GM21737 (cell line): ENCODE data around the gene OR52I1.

ENCODE experiments used
- ATAC-seq: cut with Tn5 transposase; IDR thresholded peaks from one replicate; pipeline ENCODE4 v1.9.1; 2021; ENCODE audit warnings: mild to moderate bottlenecking, moderate library complexity; ENCODE audit not compliant: unreplicated experiment

OR52I1 gene, protein sequence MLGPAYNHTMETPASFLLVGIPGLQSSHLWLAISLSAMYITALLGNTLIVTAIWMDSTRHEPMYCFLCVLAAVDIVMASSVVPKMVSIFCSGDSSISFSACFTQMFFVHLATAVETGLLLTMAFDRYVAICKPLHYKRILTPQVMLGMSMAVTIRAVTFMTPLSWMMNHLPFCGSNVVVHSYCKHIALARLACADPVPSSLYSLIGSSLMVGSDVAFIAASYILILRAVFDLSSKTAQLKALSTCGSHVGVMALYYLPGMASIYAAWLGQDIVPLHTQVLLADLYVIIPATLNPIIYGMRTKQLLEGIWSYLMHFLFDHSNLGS

DNA sequence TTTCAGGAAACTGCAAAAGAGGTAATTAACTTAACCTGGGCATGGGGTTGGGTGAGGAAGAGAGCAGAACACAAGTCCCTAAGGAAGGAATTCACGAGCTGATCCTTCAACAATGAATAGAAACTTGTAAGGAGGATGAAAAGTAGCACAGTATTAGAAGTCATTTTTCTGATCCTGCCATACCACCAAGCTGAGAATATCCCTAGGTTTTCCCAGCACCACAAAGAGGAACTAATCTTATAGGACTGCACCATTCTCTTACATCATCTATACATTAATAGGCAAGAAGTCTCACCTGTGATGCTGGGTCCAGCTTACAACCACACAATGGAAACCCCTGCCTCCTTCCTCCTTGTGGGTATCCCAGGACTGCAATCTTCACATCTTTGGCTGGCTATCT is at the start of gene OR52I1:
TSS of gene OR52I1 (plus strand) at position 301 of the 400 bp plus-strand sequence. CDS start at position 301, 0 bp downstream.
- no peak for ATAC-seq

DNA sequence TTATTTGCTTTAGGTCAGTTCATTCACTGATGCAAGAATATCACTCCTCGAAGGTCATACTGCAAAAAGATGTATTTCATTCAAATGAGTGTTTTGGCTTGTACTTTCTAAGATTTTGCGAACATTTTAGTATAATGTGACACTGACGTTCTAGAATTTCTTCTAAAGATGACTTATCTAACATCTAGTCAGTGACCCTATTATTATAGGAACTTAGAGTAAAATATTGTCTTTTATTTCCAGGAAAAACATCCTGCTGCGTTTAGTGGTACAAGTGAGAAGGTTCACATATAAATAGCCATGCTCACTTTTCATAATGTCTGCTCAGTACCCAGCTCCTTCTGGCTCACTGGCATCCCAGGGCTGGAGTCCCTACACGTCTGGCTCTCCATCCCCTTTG is 48.9 kb upstream of the OR52I1 start, which contains the start of gene OR52M1:
TSS of gene OR52M1 (plus strand) at position 301 of the 400 bp plus-strand sequence. CDS start at position 301, 0 bp downstream.
- ATAC-seq, result no peak

DNA sequence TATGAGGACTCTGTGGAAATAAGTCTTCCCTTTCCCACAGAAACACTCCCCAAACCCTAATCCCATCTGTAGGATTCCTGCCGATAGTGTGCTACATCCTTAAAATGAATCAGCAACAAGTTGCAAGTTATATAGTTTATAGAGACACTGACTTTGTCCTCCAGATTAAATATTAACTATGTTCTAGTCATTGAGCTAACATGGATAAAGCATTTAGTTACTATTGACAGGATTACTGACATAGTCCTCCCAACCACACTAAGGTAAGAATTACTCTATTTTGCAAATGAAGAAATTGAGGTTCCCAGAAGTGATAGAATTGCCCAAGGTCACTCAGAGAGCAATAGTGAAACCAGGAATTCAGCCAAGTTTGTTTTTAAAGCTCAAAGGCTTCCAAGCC is 47.0 kb upstream of the OR52I1 start:
- no peak for ATAC-seq

DNA sequence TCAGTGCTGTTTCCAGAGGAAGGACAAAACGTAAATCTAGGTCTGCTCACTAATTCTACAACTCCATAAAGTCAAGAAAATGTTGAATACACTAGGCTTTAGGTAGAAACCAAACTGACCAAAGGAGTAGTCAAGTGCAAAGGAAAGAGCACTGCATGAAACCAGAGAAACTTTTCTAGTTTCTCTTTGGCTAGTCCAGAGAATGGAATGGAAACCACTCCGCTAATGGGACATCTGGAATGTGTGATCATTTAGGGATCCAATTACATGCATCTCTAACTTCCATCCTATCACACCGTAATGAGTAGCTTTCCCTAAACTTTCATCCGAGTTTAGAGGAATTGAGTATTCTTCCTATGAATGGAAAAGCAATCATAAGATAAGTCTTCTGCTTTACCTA is 46.4 kb upstream of the OR52I1 start:
- ATAC-seq, result no peak

DNA sequence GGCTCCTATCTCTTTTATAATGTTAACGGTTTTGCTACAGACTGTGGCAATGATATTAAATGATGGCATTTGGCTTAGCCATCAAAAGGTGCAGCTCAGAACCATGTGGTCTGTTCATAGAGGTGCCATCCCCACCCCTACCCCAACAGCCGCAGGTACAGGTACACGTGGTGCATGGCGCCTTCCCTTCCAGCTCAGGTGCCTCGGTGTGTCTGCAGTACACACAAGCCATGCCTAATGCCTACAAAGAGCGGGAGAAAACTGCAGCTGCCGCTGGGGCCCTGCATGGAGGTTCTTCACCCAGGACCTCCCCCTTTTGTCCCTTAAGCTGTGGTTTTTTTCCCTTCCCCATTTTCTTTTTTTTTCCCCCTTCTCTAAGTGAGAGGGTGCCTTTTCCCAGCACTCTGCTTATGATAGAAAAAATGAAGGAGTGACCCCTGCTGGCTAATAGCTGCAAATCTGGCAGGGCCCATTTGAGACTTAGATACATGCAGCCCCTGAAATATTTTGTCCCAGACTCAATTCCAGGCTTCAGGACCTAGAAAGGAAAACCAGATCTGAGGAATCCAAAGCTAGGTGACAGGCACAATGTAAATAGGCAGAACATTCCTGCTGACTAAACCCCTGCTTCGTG is 42.4 kb upstream of the OR52I1 start:
- no peak for ATAC-seq

DNA sequence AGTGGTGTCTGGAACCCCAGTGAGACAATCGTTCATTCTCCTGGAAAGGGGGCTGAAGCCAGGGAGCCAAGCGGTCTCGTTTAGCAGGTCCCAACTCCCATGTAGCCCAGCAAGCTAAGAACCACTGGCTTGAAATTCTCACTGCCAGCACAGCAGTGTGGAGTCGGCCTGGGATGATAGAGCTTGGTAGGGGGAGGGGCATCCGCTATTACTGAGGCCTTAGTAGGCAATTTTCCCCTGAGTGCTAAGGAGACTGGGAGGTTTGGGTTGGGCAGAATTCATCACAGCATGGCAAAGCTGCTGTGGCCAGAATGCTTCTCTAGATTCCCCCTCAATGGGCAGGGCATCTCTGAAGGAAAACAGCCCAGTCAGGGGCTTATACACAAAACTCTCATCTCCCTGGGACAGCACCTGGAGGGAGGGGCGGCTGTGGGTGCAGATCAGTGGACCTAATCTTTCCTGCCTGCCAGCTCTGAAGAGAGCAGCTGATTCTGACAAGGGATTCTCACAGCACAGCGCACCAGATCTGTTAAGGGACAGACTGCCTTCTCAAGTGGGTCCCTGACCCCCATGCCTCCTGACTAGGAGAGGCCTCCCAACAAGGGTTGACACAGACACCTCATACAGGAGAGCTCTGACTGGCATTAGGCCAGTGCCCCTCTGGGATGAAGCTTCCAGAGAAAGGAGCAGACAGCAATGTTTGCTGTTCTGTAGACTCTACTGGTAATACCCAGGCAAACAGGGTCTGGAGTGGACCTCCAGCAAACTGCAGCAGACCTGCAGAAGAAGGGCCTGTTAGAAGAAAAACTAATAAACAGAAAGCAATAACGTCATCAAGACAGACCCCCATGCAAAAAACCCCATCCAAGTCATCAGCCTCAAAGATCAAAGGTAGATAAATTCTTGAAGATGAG is 34.1 kb upstream of the OR52I1 start:
- ATAC-seq, result no peak

DNA sequence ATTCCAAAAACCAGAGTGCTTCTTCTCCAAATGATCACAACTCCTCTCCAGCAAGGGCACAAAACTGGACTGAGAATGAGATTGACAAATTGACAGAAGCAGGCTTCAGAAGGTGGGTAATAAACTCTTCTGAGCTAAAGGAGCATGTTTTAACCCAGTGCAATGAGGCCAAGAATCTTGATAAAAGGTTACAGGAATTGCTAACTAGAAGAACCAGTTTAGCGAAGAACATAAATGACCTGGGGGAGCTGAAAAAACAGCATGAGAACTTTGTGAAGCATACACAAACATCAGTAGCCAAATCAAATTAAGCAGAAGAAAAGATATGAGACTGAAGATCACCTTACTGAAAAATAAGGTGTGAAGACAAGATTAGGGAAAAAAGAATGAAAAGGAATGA is 33.4 kb upstream of the OR52I1 start:
- ATAC-seq, result no peak

DNA sequence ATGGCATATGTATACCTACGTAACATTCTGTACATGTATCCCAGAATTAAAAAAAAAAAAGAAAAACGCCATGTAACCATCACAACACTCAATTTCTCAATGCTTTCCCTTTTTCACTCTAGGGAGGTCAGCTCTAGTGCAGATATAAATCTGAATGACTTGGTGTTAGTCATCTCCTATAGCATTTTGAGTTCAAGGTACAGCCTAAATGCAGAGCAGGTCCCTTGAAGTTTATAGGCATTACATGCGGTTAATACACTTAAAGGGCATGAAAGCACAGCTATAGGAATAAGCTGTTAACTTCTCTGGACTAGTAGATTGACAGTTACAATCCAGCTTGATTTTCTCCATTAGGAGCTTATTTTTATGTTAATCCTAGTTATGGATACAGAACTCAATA is 28.5 kb upstream of the OR52I1 start:
- no peak for ATAC-seq

DNA sequence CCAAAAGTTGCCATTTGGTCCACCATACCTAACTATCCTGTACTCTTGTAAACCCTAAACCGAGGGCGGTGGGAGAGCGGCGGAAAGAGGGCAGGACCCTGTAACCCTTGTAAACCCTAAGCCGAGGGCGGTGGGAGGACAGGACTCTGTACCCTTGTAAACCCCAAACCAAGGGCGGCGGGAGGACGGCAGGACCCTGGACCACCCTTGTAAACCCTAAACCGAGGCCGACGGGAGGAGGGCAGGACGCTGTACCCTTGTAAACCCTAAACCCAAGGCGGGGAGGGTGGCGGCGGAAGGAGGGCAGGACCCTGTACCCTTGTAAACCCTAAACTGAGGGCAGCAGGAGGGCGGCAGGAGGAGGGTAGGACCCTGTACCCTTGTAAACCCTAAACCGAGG is 24.8 kb upstream of the OR52I1 start:
- no peak for ATAC-seq

DNA sequence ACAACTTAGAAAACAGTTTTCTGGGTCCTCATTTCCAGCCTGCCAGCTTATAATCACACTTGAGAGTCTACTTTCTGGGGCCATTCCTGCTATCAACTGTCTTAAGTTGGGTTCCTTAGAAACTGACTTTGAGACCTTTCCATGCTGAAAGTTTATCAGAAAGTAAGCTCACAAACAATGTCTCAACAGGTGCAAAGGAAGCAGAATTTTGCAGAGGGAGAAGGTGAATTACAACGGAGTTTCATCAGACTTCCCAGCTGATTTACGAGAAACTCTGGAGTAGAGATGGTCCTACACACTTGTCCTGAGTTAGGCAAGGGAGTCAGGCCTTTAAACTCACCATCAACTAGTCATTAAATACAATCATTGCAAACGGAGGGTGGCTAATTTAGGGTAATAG is 17.0 kb upstream of the OR52I1 start:
- ATAC-seq, result no peak

DNA sequence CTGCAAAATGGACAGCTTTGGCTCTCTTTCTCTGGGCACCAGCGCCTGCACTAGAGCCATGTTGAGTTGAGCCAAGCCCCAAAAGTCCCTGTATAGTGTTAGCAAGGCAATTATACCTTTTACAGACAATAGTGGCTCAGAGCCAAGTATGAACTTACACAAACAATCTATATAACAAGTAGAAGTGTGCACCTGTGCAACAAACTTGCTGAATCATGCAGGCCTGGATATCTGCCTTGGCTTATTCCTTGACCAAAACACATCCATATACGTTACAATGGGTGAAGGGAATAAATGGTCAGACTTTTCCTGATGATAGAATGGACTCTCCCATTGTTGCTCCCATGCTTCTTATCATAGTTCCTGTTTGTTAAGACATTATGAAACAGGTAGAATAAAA is 16.1 kb upstream of the OR52I1 start:
- no peak for ATAC-seq

DNA sequence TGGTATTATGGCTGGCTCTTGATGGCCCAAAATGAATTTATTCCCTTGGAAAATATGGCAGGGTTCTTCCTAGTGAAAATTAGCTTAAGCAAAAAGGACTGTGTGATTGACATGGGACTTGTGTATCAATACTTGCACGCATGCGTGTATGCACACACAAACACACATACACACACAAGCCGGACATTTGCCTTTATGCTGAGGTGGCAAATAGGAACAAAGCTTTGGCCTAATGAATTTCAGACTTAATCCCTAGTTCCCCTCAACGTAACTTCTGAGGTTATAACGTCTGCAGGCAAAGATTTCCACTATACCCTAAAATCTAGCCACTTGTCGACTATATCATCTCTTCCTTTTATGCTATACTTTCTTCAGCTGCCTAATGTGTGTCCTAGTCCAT is 15.2 kb upstream of the OR52I1 start:
- ATAC-seq, result no peak

DNA sequence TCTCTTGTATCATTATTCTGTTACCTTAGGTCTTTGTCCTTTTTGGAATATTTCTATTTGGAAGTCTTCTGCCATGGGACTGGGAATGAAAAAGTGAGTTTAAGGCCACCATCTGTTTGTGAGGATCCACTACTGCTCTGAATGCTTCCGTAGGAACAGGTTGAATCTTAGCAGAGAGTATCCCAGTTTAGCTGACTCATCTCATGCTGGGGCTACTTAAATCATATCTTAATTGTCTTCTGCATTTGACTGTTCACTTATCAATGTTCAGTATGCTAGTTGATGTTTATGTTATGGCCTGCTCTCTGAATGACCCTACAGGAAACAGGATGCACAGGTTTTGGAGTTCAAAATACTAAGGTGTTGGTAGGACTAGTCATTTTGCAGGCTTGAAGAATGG is 13.7 kb upstream of the OR52I1 start:
- ATAC-seq, result no peak

DNA sequence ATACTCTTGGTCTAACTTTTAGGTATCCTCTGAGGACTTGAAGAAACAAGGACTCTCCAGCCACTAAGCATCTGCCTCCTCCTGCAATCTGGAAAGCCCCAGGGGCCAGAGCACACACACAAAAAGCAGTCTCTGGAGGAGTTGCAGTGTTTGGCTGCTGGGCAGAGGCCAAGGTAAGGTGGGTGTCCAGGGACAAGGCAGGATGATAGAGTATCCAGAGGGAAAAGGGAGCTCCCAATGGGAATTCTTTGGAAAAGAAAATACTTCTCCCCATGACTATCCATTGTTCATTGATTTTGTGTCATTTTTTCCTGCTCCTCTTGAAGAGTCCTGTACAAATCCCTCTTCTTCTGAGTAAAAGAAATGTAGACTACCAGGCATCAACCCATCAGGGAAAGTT is 12.4 kb upstream of the OR52I1 start, which contains the start of gene OR52I2:
TSS of gene OR52I2 (plus strand) at position 301 of the 400 bp plus-strand sequence.
- ATAC-seq, result no peak

DNA sequence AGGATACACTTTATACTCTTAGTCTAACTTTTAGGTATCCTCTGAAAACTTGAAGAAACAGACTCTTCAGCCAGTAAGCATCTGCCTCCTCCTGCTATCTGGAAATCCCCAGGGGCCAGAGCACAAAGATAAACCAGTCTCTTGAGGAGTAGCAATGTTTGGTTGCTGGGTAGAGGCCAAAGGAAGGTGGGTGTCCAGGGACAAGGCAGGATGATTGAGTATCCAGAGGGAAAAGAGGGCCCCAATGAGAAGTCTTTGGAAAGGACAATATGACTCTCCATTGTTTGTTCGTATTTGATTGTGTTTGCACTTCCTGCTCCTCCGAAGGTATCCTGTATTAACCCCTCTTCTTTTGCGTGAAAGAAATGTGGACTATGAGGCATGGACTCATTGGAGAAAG is 4.8 kb upstream of the OR52I1 start:
- ATAC-seq, result no peak

DNA sequence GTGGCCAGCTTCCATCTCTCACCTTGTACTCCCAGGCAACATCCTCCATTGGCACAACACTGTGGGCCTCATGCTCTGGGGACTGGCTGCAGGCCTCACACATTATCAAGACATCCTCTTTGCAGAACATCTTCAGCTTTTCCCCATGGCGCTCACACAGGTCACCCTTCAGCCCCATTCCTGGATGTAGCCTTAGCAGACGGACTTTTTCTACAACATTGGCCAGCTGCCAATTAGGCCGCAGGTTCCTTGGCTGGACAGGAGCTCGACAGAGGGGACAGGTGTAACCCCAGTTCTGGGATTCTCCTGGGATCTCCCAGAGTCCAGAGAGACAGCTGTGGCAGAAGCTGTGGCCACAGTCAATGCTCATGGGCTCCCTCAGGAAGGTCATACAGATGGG is 11.2 kb downstream of the OR52I1 start:
- no peak for ATAC-seq

DNA sequence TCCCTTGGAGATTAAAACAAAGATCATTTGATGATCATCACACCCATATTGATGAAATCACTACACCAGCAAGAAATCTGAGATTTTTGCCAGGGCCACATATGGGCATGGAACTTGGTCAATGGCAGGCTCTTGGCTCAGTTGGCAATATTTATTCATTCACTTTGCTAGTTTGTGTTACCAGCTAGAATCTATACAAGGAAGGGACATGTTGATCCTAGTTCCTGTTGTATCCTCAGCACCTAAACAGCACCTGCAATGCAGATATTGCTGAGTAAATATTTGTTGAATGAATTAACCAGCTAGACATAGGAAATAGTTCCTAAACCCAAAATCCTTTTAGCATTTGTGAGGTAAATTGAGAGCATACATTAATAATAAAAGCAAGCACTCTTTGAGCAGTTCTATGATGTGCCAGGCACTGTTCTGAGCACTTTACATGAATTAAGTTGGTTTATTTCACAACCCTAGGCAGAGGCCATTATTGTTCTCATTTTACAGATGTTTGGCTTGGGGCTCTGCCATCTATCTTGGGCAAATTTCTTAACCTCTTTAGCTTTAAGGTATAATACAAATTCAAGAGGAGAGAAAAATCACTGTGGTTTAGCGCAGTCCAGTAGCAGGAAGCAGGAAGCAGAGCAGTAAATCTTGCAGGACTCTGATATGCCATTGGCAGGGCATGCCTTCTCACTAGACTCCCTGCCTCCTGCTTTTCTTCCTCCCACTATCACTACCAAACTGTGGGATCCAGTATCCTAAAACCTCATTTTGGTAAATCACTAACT is 12.6 kb downstream of the OR52I1 start:
- no peak for ATAC-seq

DNA sequence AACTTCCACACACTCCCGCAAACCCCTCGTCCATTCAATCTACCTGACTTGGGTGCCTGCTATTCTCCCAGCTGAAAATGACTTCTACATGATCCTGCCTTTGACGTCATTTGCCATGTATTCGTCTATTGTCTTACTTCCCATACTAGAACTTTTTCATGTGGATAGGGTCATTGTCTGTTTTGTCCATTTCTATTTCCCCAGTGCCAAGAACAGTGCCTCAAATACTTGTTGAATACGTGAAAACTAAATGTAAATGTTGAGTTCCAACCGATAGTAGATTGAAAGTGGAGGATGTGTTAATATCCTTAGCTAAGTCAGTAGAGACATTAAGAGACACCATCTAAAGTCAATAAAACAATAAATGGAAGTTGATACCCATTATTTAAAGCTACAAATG is 13.3 kb downstream of the OR52I1 start:
- no peak for ATAC-seq

DNA sequence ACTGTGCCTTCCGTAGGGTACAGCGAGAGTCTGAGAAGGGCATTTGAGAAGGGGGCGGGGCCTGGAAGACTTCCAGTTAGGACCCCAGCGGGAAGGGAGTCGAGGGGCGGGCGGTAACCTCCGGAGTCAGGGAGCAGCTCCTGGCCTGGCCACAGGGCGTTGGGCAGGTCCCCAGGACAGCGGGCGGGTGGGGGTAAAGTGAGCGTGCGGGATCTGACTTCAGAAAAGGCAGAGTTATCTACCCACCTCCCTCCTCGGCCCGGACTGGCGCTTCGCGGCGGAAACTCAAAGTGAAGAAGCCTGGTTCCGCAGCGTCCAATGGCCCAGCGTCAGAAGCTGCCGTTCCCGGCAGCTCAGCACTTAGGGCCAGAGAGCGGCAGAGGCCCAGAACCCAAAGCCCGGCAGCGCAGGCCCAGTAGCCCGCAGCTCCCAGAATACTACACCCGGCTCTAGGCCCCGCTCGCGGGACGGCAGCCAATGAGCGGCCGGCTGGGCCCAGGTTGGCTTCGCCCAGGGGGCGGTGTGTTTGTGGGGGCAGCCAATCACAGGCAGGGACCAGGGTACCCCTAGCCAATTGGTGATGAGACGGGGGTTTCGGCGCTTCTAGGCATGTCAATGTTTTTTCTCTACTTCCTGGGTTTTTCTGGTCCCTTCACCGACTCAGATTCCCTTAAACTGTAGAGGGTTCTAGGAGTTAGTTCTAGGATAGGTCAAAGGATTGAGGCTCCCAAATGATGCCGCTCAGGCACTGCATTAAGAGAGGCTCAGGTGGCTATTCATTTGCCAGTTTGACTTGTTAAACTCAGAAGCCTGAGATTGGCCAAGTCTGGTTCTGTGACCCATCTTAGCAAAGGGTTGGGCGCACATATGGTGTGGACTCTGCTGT is 14.2 kb downstream of the OR52I1 start, which contains the start of gene TRIM68:
TSS of gene TRIM68 (minus strand) at position 451 of the 886 bp plus-strand sequence. CDS start 2,727 bp downstream, outside the sequence.
- peak; percentile 100 for ATAC-seq
